Gastrocnemius medialis (tissue), 4 donors: Measurements from ENCODE around the gene TRDMT1.

ENCODE experiments used
- POLR2A ChIP-seq, 2 donors: fragments of 450-650 bp; IDR thresholded peaks; one replicate each; pipeline ENCODE4 v1.6.1; 2017; ENCODE audit warnings: antibody characterized with exemption in 2 of 2, mild to moderate bottlenecking in 2 of 2, moderate library complexity in 2 of 2
- TF ChIP-seq, protein P1 (sequence below), 5 experiments: fragments of 450-650 bp in 3 of 5; fragments of 200-600 bp in 2 of 5; sonication (generic) in 2 of 5; IDR thresholded peaks in 4 of 5; conservative IDR thresholded peaks in 1 of 5; 1 replicate in 4 of 5; 2 replicates in 1 of 5; pipeline ENCODE4 v1.5.1; 2016 to 2019; ENCODE audit warnings: antibody characterized with exemption in 5 of 5, mild to moderate bottlenecking in 3 of 5, moderate library complexity in 3 of 5

DNA sequence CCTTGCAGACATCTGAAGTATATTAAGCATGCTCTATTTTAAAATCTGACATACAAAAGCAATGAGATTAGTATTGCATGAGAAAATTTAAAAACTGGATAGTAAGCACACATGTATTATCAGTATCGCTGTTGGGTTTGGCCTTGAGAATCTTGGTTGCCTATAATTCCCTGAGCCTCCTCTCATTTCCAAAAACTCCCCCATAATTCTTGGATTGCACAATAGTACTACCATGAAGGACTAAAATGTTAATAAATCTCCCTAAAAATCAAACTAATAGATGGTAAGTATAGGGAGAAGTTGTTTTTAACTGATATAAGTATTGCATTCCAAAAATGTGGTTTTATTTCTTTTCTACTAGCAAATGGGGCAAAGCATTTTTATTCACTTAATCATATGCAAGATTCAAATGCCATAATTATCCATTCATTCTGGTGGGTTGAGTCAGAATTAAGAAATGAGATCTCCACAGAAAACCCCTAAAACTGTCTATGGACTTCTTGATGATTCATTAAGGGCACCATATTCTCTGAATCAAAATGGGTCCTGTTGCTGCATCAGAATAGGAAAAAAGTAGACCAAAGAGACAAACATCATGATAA, 16.3 kb upstream of the TRDMT1 start:
- no peak for TF ChIP-seq POLR2A (IDR thresholded peaks at IDR 0.05)
- TF ChIP-seq, protein P1, sequence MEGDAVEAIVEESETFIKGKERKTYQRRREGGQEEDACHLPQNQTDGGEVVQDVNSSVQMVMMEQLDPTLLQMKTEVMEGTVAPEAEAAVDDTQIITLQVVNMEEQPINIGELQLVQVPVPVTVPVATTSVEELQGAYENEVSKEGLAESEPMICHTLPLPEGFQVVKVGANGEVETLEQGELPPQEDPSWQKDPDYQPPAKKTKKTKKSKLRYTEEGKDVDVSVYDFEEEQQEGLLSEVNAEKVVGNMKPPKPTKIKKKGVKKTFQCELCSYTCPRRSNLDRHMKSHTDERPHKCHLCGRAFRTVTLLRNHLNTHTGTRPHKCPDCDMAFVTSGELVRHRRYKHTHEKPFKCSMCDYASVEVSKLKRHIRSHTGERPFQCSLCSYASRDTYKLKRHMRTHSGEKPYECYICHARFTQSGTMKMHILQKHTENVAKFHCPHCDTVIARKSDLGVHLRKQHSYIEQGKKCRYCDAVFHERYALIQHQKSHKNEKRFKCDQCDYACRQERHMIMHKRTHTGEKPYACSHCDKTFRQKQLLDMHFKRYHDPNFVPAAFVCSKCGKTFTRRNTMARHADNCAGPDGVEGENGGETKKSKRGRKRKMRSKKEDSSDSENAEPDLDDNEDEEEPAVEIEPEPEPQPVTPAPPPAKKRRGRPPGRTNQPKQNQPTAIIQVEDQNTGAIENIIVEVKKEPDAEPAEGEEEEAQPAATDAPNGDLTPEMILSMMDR (IDR thresholded peaks at IDR 0.05 in 4 of 5, conservative IDR thresholded peaks at IDR 0.05 in 1 of 5): no peak
